GM12865 (cell line): ENCODE results near the gene FIGNL2.

Experiments
- DNase-seq: peaks from one replicate; pipeline ENCODE4 v3.0.0; 2010; ENCODE audit warnings: low read depth
- H3K4me3 ChIP-seq: 2 replicates; pipeline ENCODE4 v1.5.1; 2011; ENCODE audit warnings: mild to moderate bottlenecking, low read depth, low read length, control low read depth
- TF ChIP-seq, protein P1 (sequence below): IDR thresholded peaks from 2 replicates; pipeline ENCODE4 v1.5.1; 2011; ENCODE audit warnings: low read length, control low read depth, low read depth, inconsistent platforms; ENCODE audit not compliant: insufficient read depth; ENCODE audit errors: missing control alignments

Gene FIGNL2

DNA sequence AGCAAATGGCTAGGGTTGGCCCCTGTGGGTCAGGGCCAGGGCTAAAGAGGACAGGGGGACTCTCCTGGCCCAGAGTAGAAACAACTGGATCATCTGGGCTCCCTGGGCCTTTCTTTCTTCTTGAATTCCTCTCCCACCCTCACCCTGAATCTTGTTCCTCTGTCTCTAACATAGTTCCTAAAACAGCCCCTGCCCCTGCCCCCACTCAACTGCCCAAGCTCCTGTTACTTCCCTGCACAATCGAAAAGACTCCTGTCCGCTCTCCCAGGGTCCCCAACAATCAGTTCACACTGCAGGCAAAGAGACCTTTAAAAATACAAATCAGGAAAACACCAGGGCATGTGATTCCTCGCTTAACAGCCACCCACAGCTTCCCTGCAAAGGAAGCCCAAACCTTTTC is 21.4 kb upstream of the FIGNL2 start:
- no peak overlapping the region for H3K4me3 ChIP-seq
- TF ChIP-seq, protein P1, sequence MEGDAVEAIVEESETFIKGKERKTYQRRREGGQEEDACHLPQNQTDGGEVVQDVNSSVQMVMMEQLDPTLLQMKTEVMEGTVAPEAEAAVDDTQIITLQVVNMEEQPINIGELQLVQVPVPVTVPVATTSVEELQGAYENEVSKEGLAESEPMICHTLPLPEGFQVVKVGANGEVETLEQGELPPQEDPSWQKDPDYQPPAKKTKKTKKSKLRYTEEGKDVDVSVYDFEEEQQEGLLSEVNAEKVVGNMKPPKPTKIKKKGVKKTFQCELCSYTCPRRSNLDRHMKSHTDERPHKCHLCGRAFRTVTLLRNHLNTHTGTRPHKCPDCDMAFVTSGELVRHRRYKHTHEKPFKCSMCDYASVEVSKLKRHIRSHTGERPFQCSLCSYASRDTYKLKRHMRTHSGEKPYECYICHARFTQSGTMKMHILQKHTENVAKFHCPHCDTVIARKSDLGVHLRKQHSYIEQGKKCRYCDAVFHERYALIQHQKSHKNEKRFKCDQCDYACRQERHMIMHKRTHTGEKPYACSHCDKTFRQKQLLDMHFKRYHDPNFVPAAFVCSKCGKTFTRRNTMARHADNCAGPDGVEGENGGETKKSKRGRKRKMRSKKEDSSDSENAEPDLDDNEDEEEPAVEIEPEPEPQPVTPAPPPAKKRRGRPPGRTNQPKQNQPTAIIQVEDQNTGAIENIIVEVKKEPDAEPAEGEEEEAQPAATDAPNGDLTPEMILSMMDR: no peak
- no peak for DNase-seq

DNA sequence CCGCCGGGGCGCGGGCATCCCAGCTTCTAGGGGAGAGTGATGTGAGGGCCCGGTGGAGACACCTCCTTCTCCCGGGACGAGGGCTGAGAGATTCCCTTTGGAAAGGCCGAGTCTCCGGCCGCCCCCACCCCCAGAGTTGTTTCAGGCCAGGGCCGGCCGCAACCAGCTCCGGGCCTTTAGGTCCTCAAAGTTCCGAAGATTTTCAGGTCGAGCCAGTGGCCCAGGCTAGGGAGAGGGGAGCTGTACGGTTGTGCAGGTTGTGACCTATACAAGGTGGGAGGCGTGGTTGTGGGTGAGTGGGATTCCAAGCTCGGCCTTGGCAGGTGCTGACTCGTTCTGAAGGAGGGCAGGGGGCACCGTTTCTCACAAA is 21.0 kb upstream of the FIGNL2 start:
- TF ChIP-seq, protein P1: no peak
- no peak for DNase-seq
- no peak overlapping the region for H3K4me3 ChIP-seq

DNA sequence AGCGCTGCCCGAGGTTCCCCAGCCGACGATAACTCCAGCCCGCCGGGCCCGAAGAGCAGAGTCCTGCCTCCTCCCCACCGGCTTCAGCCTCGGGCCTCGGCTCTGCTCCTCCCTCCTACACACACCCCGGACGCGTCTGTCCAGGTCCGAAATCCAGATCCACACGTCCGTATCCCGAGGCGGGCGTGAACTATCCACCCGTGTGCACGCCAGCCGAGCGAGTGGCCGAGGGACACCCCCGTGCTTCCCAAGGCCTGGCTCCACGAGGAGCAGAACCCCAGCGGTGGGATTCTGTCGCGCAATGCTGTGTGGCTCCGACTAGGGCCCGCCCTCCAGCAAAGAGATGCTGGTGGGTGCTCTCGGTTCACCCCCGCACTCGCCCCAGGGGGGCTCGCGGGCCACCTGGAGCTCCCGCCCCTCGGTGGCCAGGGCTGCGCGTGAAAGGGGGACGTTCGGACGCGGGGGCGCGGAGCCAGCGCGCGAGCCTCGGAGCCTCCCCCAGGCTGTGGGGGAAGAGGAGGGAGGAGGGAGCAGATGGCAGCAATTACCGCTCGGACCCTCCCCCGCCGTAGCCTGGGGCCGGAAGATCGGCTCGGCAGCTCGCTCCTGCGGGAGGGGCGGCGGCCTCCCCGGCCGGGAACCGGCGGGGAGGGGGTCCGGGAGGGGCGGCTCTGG is 20.4 kb upstream of the FIGNL2 start:
- TF ChIP-seq, protein P1: no peak
- no peak overlapping the region for H3K4me3 ChIP-seq
- no peak for DNase-seq

DNA sequence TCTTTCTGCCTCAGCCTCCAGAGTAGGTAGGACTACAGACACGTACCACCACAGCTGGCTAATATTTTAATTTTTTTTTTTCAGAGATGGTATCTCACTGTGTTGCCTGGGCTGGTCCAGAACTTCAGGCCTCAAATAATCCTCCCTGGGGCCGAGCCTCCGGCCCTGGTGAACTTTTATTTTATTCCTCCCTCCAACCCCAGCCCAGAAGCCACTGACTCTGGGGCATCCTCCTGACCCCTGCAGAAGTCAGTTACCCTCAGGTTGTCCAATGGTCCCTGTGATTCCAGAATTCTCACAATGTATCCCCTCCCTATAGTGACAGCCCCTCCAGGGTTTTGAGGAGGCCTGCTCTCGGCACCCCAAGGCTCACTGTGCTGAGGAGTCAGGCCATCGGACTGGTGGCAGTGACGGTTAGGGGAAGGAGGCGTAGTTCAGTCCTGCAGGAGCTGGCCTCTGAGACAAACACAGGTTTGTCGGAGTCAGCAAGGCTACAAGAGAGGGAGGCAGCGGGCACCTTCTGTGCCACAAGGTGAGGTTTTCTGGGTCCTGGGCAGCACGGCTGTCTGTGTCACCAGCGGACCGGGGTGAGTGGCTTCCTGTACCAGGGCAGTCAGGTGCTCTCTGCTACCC is 19.4 kb upstream of the FIGNL2 start:
- TF ChIP-seq, protein P1: no peak
- no peak for DNase-seq
- H3K4me3 ChIP-seq: no peak overlapping the region

DNA sequence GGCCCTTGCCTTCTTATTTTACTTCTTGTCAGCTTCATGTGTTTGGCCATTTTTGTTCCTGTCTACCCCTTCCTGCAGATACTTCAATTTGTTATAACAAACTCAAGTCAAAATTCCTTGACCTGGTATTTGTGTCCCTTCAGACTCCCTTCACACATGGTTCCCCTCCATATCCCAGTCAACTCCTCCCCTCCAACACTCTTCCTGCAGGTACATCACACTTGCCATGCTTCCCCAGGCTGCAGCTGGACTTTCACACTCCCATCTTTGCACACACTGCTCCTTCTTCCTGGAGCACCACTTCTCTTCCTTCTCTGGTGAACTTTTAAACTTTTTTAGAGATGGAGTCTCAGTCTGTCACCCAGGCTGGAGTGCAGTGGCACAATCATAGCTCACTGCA is 18.9 kb upstream of the FIGNL2 start:
- DNase-seq: no peak
- TF ChIP-seq, protein P1: no peak
- H3K4me3 ChIP-seq: no peak overlapping the region

DNA sequence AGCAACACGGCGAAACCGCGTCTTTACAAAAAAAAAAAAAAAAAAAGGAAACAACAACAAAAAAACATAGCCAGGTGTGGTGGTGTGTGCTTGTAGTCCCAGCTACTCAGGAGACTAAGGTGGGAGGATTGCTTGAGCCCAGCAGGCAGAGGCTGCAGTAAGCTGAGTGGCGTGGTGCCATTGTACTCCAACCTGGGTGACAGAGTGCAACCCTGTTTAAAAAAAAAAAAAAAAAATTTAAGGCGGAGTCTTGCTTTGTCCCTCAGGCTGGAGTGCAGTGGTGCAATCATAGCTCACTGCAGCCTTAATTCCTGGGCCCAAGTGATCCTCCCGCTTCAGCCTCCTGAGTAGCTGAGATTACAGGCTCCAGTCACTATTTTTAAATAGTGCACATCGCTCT is 18.2 kb upstream of the FIGNL2 start:
- DNase-seq: no peak
- TF ChIP-seq, protein P1: no peak
- no peak overlapping the region for H3K4me3 ChIP-seq

DNA sequence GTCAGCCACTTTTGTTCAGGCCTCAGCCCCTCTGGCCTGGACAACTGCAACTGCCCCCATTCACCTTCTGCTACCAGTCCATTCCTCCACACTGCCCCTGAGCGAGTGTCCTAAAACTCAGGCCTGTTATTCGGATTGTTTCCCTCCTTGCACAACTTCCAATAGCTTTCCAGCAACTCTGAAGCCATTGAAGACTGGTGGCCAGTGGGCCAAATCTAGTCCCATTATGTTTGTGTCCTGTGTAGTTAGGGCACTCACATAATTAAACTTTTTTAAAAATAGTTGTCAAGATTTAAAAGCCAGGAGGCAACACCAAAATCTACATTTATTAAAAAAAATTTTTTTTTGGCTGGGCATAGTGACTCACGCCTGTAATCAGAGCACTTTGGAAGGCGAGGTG is 17.8 kb upstream of the FIGNL2 start:
- TF ChIP-seq, protein P1: no peak
- no peak overlapping the region for H3K4me3 ChIP-seq
- no peak for DNase-seq
